ENCODE measurements around the gene CP.
"Not testable (repeated sequence)": the region's sequence is repeated elsewhere in the genome, so short reads cannot be mapped to it uniquely, and the experiment has no call there.

CP gene

GRCh38 chr3:149199474-149199873 is 22.2 kb downstream of the CP start:
- Histone ChIP-seq H3K4me2 (ENCODE audit: low read length) (no peak overlapping the region), H3K36me3 (ENCODE audit: insufficient read depth, low read length) (no peaks in the 10 kb centered on the region), H3K9me2 (ENCODE audit: low read depth, low read length) (no peaks in the 10 kb centered on the region), H3F3A (ENCODE audit: insufficient read depth, low read length) (no peaks in the 10 kb centered on the region), H4K20me1 (ENCODE audit: insufficient read depth, low read length) (no peaks in the 10 kb centered on the region), H3K27me3 (ENCODE audit: insufficient read depth, low read length) (no peaks in the 10 kb centered on the region), H3K27ac (ENCODE audit: low read depth, low read length, poor library complexity, severe bottlenecking) (no peak overlapping the region), H3K9ac (ENCODE audit: low read length) (no peak overlapping the region), H3K4me1 (ENCODE audit: insufficient read depth, low read length, severe bottlenecking) (peaks cover 10% of the 10 kb centered on the region), H2AFZ (ENCODE audit: low read length) (no peak overlapping the region), H3K9me3 (ENCODE audit: low read length) (no peaks in the 10 kb centered on the region), H3K4me3 (ENCODE audit: low read depth, low read length, poor library complexity, severe bottlenecking) (no peak overlapping the region), H3K79me2 (ENCODE audit: insufficient read depth, low read length) (no peaks in the 10 kb centered on the region)
- TF ChIP-seq EZH2 (IDR thresholded peaks at IDR 0.05; ENCODE audit: borderline replicate concordance, low read length): no peak
- no peak for TF ChIP-seq CTCF (IDR thresholded peaks at IDR 0.05; ENCODE audit: low read length)

DNA sequence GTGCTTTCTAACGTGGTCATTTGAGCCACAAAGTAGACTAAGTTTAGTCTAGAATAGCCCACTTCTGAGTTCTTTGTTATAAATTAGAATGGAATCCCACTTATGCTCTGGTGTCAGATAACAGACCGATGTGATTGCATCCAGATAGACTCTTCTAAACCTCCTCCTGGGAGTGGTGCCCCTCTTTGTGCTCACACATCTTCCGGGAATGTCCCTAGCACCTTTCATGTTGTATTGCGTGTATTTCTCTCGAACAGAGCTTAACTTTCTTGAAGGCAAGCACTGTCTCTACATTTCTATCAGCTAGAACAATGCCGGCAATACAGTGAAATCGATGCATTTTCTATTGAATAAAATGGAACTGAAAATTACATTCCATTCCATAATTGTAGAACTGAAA is 23.0 kb downstream of the CP start:
- no peaks in the 10 kb centered on the region for H3F3A ChIP-seq (ENCODE audit: insufficient read depth, low read length)
- no peaks in the 10 kb centered on the region for H3K9me3 ChIP-seq (ENCODE audit: low read length)
- H3K4me2 ChIP-seq (ENCODE audit: low read length): no peak overlapping the region
- H2AFZ ChIP-seq (ENCODE audit: low read length): no peak overlapping the region
- H3K27me3 ChIP-seq (ENCODE audit: insufficient read depth, low read length): no peaks in the 10 kb centered on the region
- H3K9ac ChIP-seq (ENCODE audit: low read length): no peak overlapping the region
- H4K20me1 ChIP-seq (ENCODE audit: insufficient read depth, low read length): no peaks in the 10 kb centered on the region
- H3K4me1 ChIP-seq (ENCODE audit: insufficient read depth, low read length, severe bottlenecking): peaks cover 2% of the 10 kb centered on the region
- no peak overlapping the region for H3K27ac ChIP-seq (ENCODE audit: low read depth, low read length, poor library complexity, severe bottlenecking)
- H3K9me2 ChIP-seq (ENCODE audit: low read depth, low read length): no peaks in the 10 kb centered on the region
- H3K36me3 ChIP-seq (ENCODE audit: insufficient read depth, low read length): no peaks in the 10 kb centered on the region
- TF ChIP-seq CTCF (IDR thresholded peaks at IDR 0.05; ENCODE audit: low read length) (no peak), EZH2 (IDR thresholded peaks at IDR 0.05; ENCODE audit: borderline replicate concordance, low read length) (no peak)
- H3K79me2 ChIP-seq (ENCODE audit: insufficient read depth, low read length): no peaks in the 10 kb centered on the region
- H3K4me3 ChIP-seq (ENCODE audit: low read depth, low read length, poor library complexity, severe bottlenecking): no peak overlapping the region

GRCh38 chr3:149197669-149198068 is 24.0 kb downstream of the CP start:
- no peak overlapping the region for H3K4me3 ChIP-seq (ENCODE audit: low read depth, low read length, poor library complexity, severe bottlenecking)
- H3K27me3 ChIP-seq (ENCODE audit: insufficient read depth, low read length): no peaks in the 10 kb centered on the region
- no peak overlapping the region for H3K27ac ChIP-seq (ENCODE audit: low read depth, low read length, poor library complexity, severe bottlenecking)
- H4K20me1 ChIP-seq (ENCODE audit: insufficient read depth, low read length): no peaks in the 10 kb centered on the region
- TF ChIP-seq CTCF (IDR thresholded peaks at IDR 0.05; ENCODE audit: low read length) (no peak), EZH2 (IDR thresholded peaks at IDR 0.05; ENCODE audit: borderline replicate concordance, low read length) (no peak)
- no peaks in the 10 kb centered on the region for H3K4me1 ChIP-seq (ENCODE audit: insufficient read depth, low read length, severe bottlenecking)
- no peak overlapping the region for H3K4me2 ChIP-seq (ENCODE audit: low read length)
- H3K9ac ChIP-seq (ENCODE audit: low read length): no peak overlapping the region
- H3K9me3 ChIP-seq (ENCODE audit: low read length): no peaks in the 10 kb centered on the region
- H3F3A ChIP-seq (ENCODE audit: insufficient read depth, low read length): no peaks in the 10 kb centered on the region
- no peaks in the 10 kb centered on the region for H3K79me2 ChIP-seq (ENCODE audit: insufficient read depth, low read length)
- no peaks in the 10 kb centered on the region for H3K9me2 ChIP-seq (ENCODE audit: low read depth, low read length)
- no peaks in the 10 kb centered on the region for H3K36me3 ChIP-seq (ENCODE audit: insufficient read depth, low read length)
- no peak overlapping the region for H2AFZ ChIP-seq (ENCODE audit: low read length)

GRCh38 chr3:149196805-149197592 is 24.6 kb downstream of the CP start:
- H2AFZ ChIP-seq (ENCODE audit: low read length); H3F3A ChIP-seq (ENCODE audit: insufficient read depth, low read length); H3K9me3 ChIP-seq (ENCODE audit: low read length); H3K27me3 ChIP-seq (ENCODE audit: insufficient read depth, low read length); H3K27ac ChIP-seq (ENCODE audit: low read depth, low read length, poor library complexity, severe bottlenecking); H4K20me1 ChIP-seq (ENCODE audit: insufficient read depth, low read length); H3K9ac ChIP-seq (ENCODE audit: low read length); H3K9me2 ChIP-seq (ENCODE audit: low read depth, low read length); H3K79me2 ChIP-seq (ENCODE audit: insufficient read depth, low read length); H3K4me3 ChIP-seq (ENCODE audit: low read depth, low read length, poor library complexity, severe bottlenecking); H3K4me1 ChIP-seq (ENCODE audit: insufficient read depth, low read length, severe bottlenecking); H3K4me2 ChIP-seq (ENCODE audit: low read length); H3K36me3 ChIP-seq (ENCODE audit: insufficient read depth, low read length): not testable (repeated sequence)

Data from OCI-LY1 (cell line).